Thoracic aorta (tissue), 2 donors: Measurements from ENCODE around the gene NCAPH2. TPM values are rescaled to one million over a fixed set of nuclear protein-coding genes. Genes with fewer than 3 reads are reported as not detected.

Source experiments
- ATAC-seq: fragments of 150-250 bp; one replicate; pipeline ENCODE4 v1.8.0; 2017; ENCODE audit warnings: low read depth; ENCODE audit not compliant: insufficient number of reproducible peaks, low FRiP score
- DNase-seq: peaks from one replicate; pipeline ENCODE4 v3.0.0-alpha.2; 2020; ENCODE audit warnings: low spot score
- H3K27ac ChIP-seq, 2 donors: fragments of 200-600 bp; sonication (generic); 1 replicate in 1 of 2; 2 replicates in 1 of 2; pipeline ENCODE4 v1.5.1; 2016; ENCODE audit warnings: mild to moderate bottlenecking in 2 of 2, moderate library complexity in 2 of 2
- H3K27me3 ChIP-seq: fragments of 200-600 bp; sonication (generic); replicated peaks from 2 replicates; pipeline ENCODE4 v1.6.0; 2016; ENCODE audit warnings: mild to moderate bottlenecking; ENCODE audit not compliant: insufficient read depth
- H3K36me3 ChIP-seq: fragments of 200-600 bp; sonication (generic); one replicate; pipeline ENCODE4 v1.5.1; 2016
- H3K4me1 ChIP-seq, 2 donors: fragments of 200-600 bp; sonication (generic); 1 replicate in 1 of 2; 2 replicates in 1 of 2; pipeline versions ENCODE4 v1.5.1 to v1.6.0; 2016; ENCODE audit warnings: low read depth in 2 of 2, mild to moderate bottlenecking in 1 of 2; ENCODE audit not compliant: control insufficient read depth in 1 of 2
- H3K4me3 ChIP-seq: fragments of 200-600 bp; sonication (generic); 2 replicates; pipeline ENCODE4 v1.5.1; 2016; ENCODE audit warnings: mild to moderate bottlenecking
- H3K9me3 ChIP-seq: fragments of 200-600 bp; sonication (generic); 2 replicates; pipeline ENCODE4 v1.5.1; 2016
- total RNA-seq, 2 donors: library from RNA; depleted of rRNA; stranded (reverse); fragments of >200 nt; gene quantifications; one replicate each; pipeline versions ENCODE4 v1.1.0 to v1.2.3, GENCODE V29; 2016
- TF ChIP-seq, protein P1 (sequence below): fragments of 200-600 bp; sonication (generic); IDR thresholded peaks from one replicate; pipeline ENCODE4 v1.5.1; 2019; ENCODE audit warnings: antibody characterized with exemption

NCAPH2 gene
- total RNA-seq, 2 donors from 2014 or later: 40.8 to 50.4 TPM

DNA sequence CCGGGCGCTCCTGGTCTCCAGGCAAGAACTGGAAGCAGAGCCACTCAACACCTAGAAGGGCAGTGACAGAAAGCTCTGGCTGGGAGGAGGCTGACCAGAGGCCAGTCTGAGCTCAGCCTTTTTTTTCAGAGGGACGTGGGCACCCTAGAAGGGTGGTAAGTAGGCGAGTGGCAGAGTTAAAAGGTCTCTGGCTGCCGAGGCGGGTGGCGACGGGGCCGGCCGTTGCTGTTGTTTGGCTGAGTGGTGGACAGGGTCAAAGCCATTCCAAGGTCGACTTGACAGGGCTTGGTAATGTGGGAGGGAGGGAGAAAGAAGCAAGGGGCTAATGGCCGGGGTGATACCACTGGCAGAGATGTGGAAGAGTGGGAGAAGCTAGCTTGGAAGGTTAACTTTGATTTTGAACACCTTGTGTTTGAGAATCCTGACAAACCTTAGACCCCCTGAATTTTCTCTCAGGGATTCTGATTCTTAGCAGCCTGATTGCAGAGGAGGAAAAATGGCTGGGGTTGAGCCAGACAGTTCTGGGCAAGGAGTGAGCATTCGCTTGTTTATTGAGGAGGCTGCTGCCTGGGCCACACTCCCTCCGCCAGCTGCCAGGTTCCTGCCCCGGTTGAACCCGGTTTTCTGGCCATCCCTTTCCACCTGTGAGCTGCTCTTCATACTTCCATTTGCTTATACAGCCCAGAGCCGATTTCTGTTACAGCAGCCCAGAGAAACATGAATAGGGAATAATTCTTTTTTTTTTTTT lies 55.6 kb downstream of the NCAPH2 start:
- DNase-seq (no peak), ATAC-seq (peak; percentile 11)
- Histone ChIP-seq H3K4me1 (peaks cover 9 to 13% of the 10 kb centered on the region in 2 donors), H3K36me3 (no peaks in the 10 kb centered on the region), H3K4me3 (peak overlapping the region; percentile 95), H3K27me3 (no peaks in the 10 kb centered on the region), H3K27ac (no peak overlapping the region), H3K9me3 (no peaks in the 10 kb centered on the region)
- TF ChIP-seq, protein P1, sequence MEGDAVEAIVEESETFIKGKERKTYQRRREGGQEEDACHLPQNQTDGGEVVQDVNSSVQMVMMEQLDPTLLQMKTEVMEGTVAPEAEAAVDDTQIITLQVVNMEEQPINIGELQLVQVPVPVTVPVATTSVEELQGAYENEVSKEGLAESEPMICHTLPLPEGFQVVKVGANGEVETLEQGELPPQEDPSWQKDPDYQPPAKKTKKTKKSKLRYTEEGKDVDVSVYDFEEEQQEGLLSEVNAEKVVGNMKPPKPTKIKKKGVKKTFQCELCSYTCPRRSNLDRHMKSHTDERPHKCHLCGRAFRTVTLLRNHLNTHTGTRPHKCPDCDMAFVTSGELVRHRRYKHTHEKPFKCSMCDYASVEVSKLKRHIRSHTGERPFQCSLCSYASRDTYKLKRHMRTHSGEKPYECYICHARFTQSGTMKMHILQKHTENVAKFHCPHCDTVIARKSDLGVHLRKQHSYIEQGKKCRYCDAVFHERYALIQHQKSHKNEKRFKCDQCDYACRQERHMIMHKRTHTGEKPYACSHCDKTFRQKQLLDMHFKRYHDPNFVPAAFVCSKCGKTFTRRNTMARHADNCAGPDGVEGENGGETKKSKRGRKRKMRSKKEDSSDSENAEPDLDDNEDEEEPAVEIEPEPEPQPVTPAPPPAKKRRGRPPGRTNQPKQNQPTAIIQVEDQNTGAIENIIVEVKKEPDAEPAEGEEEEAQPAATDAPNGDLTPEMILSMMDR: no peak

DNA sequence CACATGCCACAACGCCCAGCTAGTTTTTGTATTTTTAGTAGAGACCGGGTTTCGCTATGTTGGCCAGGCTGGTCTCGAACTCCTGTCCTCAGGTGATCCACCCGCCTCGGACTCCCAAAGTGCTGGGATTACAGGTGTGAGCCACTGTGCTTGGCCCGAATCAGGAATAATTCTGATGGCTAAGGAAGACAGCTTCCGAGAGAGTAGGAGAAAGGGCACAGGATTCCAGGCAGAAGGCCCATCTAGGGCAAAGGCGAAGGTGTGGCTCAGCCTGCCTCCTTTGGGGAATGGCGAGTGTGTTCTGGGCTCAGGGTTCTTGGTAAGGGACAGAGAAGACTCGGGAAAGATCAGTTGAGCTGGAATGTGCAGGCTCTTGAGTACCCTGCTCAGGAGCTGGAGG lies 56.3 kb downstream of the NCAPH2 start:
- Histone ChIP-seq H3K36me3 (no peaks in the 10 kb centered on the region), H3K27ac (no peak overlapping the region), H3K9me3 (no peaks in the 10 kb centered on the region), H3K4me1 (peaks cover 9 to 13% of the 10 kb centered on the region in 2 donors), H3K4me3 (no peak overlapping the region), H3K27me3 (no peaks in the 10 kb centered on the region)
- TF ChIP-seq, protein P1: no peak
- DNase-seq: no peak
- no peak for ATAC-seq

DNA sequence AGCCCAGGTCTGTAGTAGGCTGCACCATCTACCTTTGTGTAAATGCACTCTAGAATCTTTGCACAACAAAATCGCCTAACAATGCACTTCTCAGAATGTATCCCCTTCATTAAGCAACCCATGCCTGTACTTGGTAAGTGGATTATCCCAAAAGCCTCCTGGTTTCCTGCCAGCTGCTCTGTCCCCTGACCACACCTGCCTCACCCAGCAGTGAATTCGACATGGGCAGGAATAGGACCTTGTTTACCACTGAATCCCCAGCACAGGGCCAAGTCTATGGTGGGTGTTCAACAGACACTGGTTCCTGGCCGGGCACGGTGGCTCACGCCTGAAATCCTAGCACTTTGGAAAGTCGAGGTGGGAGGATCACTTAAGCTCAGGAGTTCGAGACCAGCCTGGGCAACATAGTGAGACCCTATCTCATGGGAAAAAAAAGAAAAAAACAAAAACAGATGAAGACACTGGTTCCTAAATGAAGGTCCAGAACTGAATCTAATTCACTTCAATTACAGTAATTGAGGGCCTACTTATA lies 59.8 kb downstream of the NCAPH2 start:
- Histone ChIP-seq H3K36me3 (no peaks in the 10 kb centered on the region), H3K27me3 (no peaks in the 10 kb centered on the region), H3K27ac (no peak overlapping the region), H3K4me3 (no peak overlapping the region), H3K4me1 (peaks cover 9 to 13% of the 10 kb centered on the region in 2 donors), H3K9me3 (no peaks in the 10 kb centered on the region)
- DNase-seq (no peak), ATAC-seq (no peak)
- TF ChIP-seq, protein P1: no peak

DNA sequence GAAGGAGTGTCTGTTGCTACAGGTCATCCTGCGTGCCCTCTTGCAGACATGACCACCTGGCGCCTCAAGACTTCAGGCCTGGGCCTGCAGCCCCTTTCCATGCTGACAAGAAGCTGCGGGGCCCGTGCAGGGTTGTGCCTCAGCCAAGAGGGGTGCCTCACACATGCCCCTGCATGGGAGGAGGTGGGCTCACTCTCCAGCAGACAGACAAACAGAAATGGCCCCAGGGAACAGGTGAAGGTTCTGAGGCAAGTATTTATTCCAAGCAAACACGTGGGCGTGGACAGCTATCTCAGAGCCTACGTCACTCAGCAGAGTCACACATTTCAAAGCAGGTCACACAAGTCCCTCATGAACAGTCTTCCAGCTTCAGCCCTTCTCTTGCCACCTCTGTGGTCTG lies 60.6 kb downstream of the NCAPH2 start:
- DNase-seq (no peak), ATAC-seq (no peak)
- TF ChIP-seq, protein P1: no peak
- no peak overlapping the region for H3K4me3 ChIP-seq
- H3K27ac ChIP-seq: no peak overlapping the region
- H3K9me3 ChIP-seq: no peaks in the 10 kb centered on the region
- H3K36me3 ChIP-seq: no peaks in the 10 kb centered on the region
- no peaks in the 10 kb centered on the region for H3K27me3 ChIP-seq
- peaks cover 4 to 6% of the 10 kb centered on the region in 2 donors for H3K4me1 ChIP-seq

DNA sequence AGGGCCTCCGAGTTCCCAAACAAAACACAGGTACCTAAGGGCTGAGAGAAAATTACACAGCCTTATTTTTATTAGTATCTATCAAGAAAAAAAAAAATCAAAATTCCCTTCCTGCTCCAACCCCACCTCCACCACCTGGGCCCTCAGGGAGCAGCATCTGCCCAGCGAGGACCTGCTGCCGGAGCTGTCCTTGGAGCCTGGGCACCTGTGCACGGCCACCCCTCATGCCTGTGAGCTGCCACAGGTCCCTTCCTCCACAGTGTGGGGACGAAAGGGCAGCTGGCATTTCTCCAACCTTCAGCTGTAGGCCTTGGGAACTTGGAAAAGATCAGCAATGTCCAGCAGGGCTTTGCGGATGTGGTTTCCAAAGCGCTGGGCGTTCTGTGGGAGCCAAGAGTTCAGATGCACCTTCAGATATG lies 61.0 kb downstream of the NCAPH2 start:
- Histone ChIP-seq H3K36me3 (no peaks in the 10 kb centered on the region), H3K4me1 (peaks cover 0 to 2% of the 10 kb centered on the region in 2 donors), H3K9me3 (no peaks in the 10 kb centered on the region), H3K4me3 (no peak overlapping the region), H3K27ac (no peak overlapping the region), H3K27me3 (no peaks in the 10 kb centered on the region)
- TF ChIP-seq, protein P1: no peak
- DNase-seq (no peak), ATAC-seq (no peak)
